ENCODE data around the gene TCL1A.

TCL1A gene

DNA sequence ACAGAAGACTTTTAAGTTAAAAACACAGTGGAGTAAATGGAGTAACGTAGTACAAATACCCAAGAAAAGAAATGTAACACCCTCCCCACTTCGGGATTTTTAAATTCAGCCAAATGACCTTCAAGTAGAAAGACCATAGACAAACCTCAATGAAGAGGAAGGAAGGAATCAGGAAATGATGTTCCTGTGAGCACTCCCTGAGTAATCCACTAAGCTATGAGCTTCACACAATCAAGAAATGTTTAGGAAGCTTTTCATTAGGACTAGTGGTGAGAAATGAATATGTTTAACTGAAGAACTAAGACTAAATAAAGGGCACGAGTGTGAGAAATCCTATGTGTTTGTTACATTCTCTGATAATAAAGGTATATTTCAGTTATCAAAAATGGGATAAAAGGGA is 10.1 kb downstream of the TCL1A start:
- no peak for DNase-seq

DNA sequence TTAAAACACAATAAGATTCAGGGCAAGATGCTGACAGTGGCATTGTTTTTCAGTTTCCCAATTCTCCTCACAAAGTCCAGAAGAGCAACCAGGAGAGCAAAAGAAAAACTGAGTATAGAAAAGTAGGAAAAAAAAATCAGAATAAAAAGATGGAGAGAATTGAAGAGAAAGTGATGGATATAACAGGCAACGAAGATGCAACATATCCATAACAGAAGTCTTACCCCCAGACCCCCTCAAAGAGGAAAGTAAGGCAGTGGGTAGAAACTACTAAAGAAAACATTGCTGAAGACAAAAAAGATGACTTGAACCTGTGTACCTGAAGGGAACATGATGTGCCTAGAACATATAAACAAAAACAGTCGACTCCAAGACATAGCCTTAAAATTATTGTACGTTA is 10.6 kb downstream of the TCL1A start:
- no peak for DNase-seq

DNA sequence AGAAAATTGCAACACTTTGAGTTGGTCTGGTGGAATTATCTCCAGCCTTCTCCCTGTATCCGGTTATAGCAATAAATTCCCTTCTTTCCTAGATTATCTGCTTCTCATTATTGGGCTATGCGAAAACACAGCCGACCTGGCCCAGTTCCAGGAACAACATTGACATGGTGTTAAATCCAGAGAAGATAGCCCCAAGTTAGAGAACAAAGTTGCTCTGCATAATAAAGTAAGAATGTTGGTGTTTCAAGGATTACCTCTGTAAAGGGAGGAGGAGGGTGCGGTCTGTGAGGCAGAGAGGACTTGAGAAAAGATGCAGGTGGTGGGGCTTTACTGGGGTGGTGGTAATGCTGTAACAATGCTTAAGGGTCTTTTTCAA is 12.1 kb downstream of the TCL1A start:
- no peak for DNase-seq

DNA sequence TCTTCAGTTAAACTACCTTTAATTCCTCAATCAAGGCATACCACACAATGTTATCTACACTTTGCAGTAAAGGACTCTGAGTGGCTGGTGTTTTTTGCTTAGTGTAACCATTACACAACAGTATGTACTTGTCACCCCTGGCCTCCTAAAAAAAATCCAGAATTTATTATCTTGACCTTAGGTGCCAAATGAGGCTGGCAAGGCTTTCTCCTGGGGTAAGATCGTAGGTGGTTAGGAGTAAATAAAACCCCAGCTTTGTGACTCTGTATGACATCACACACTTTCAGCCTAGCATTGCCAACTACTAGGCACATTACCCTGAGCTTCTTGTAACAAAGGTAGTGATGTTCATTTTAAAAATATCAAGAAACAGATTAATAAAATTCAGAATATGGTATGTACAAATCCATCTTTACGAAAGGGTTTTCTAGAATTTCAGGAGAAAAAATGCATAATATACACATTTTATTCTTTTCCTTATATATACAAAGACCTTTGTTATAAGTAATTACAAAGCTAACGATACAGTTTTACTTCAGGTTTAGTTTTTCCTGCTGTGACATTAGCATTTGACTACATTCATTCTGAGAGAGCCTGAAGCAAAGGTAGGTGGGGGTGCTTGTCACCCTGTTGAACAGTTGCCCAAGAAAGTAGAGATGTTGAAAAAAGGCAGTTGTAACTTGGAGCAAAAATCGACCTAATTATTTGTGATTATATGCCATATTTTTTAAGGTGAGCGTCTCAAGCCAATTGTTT is 13.5 kb downstream of the TCL1A start:
- no peak for DNase-seq

DNA sequence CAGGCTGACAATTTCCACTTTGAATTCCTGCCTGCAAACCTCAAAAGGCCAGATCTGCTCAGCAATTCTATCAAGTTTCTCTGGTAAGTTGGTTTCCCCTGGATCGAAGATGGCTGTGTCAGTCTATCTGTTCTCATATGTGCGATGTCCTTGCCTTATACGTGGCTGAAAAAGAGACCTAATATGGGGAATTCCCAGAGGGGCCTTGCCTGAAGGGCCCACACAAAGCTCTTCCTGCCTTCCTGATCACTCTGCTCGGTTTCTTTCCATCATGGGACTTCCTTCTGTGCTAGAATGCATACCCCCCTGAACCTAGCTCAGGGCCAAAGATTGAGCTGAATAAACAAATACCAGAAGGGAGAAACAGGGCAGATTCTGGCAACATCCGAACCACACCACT is 14.5 kb downstream of the TCL1A start:
- DNase-seq: no peak

DNA sequence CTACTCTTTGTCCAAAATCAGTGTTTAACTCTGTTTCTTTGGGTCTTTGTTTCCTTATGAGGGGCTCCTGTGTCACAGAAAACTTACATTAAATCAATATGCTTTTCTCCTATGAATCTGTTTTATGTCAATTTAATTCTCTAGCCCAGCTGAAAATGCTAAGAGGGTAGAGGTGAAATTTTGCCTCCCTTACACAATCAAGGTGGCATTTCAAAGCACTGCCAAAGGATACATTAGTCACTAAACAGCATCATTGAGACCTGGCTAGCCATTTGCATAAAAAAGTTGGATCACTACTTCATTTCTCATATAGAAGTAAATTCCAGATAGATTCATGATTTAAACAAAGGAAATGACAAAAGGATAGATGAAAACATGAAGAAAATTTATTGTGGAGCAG is 15.6 kb downstream of the TCL1A start:
- no peak for DNase-seq

DNA sequence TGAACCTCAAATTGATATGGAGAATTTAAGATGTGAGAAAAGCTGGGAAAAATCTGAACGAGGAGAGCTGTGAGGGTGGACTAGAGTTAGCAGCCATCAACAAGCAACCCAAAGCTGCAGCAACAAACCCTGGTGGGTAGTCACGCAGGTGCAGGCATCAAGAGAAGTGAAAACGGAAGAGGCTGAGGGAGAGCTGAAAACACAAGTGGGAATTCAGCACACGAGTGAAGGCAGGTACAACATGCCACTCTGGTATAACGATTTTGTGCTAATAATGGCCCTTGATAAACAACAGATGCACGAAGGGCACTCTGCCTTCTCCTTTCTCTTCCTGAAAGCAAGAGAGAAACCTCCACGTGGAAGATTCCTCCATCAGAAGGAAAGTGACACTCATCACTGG is 16.2 kb downstream of the TCL1A start:
- DNase-seq: no peak

DNA sequence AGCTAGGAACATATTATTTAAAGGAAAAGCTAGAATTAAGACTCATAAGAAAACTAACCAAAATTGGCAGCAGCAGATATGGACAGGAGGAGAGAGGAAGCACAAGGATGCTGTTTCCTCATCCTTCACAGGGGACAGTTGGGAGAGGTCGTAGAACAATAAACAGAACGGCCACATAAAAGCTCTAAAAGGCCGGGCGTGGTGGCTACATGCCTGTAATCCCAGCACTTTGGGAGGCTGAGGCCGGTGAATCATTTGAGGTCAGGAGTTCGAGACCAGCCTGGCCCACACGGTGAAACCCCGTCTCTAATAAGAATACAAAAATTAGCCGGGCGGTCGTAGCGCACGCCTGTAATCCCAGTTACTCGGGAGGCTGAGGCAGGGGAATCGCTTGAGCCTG is 17.2 kb downstream of the TCL1A start:
- no peak for DNase-seq

DNA sequence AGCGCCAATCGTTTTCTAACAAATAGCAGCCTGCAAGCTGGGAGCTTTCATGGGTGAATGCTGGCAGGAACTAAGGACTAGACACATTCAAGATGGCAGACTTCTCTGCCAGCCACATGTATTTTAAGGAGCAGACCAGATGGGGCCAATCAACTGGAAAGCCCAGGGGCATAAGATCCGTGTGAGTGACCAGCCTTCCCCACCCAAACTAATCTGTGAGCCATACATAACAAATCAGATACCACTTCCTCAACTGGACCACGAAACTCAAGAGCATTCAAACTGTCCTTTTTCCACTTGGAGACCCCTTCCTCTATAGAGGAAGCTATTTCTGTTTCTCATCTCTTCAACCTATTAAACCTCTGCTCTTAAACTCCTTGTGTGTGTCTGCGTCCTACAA is 18.0 kb downstream of the TCL1A start:
- DNase-seq: no peak

DNA sequence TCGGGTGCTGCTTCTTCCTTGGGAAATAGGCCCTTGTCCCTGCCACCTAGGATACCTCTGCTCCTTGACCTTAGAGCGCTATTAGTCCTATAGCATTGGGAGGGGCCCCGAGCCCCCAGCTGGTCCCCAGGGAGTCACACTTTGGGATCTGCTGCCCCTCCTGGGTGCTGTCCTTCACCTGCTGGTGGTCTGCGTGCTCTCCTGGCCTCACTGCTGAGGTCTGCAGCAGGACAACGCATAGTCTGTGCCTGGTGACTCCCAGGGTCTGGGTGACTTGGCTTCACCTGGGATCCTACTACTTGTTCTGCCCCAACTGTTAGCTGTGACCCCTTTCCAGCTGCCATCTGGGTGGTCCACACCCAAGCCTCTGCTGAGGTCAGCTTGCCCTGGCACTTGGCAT is 18.9 kb downstream of the TCL1A start:
- DNase-seq: no peak

DNA sequence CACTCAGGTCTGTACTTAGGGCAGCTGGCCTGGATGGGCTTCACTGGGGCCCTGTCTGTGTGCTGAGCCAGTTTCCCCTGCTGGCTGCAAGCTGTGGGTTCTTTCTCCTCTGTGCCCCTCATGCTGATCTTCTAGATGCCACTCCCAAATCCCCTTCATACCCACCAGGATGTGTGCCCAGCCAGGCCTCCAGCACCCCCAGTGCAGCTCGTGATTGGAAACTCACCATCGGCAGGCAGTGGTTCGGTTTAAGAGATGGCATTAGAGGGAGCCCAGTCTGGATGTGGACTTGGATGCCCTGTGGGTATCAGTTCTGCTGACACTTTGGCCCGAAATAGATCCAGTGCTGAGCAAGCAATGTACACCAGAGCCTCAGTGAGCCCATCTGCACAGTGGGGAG is 21.8 kb downstream of the TCL1A start:
- no peak for DNase-seq

DNA sequence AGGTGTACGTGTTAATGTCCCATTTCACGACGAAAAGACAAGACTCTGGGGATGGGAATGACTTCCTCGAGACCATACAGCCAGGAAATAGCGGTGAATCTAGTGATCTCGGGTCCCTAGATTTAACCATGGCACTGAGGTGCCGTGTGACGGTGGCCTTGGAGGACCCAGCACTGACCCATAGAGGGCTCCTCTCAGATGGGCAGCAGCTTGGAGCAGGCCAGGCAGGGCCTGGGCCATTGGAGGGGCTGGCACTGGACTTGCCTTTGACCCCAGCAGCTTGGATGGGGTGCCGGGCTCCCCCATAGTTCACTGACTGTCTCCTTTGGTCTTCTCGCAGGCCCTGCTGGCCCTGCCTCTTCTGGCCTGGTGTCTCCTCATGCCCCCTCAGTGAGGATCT is 22.3 kb downstream of the TCL1A start:
- DNase-seq: no peak

DNA sequence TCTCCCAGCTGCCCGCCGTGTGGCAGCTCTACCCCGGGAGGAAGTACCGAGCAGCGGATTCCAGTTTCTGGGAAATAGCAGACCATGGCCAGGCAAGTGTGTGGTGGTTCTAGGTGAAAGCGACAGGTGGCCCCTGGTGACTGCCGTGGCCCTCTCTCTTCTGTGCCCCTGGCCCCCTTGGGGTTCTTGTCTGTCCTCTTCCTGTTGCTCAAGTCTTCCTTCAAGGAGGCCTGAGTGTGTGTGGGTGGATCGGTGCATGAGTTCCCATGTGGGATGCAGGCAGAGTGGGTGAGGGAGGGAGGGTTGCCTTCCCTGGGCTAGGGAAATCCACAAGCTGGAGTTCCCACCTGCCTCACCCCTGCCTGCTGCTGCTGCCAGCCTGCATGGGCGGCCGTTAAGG is 23.1 kb downstream of the TCL1A start:
- no peak for DNase-seq

DNA sequence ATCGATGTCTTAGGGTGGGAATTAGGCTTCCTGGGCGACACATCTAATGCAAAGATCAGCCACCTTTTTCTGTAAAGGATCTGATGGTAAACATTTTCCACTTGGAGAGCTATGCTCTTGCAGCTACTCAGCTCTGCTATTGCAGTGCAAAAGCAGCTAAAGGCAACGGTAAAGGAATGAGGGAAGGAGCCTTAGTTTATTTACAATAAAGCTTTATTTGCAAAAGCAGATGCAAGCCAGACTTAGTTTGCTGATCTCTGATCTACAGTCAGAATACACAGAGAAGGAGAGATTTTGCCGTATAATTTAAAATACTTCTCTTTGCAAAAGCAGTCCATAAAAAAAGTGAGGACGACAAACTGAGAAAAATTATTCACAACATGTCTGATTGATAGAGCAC is 24.5 kb downstream of the TCL1A start:
- no peak for DNase-seq

DNA sequence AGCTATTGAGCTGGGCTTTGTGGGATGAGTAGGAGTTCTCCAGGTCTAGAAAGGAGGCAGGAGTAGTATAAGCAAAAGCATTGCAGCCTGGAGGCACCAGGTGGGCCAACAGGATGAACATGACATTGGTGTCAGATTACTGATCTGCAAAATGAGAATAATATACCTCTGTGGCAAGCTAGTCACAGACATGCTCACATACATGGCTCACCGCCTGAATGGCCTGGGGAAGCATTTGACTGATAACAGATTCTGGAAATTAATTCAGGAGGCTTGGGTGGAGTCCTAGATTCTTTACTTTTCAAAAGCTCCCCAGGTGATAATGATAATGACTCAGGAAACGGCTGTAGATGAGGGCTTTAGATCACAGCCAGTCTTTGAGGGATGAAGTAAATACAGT is 27.0 kb downstream of the TCL1A start:
- DNase-seq: peak; percentile 11

DNA sequence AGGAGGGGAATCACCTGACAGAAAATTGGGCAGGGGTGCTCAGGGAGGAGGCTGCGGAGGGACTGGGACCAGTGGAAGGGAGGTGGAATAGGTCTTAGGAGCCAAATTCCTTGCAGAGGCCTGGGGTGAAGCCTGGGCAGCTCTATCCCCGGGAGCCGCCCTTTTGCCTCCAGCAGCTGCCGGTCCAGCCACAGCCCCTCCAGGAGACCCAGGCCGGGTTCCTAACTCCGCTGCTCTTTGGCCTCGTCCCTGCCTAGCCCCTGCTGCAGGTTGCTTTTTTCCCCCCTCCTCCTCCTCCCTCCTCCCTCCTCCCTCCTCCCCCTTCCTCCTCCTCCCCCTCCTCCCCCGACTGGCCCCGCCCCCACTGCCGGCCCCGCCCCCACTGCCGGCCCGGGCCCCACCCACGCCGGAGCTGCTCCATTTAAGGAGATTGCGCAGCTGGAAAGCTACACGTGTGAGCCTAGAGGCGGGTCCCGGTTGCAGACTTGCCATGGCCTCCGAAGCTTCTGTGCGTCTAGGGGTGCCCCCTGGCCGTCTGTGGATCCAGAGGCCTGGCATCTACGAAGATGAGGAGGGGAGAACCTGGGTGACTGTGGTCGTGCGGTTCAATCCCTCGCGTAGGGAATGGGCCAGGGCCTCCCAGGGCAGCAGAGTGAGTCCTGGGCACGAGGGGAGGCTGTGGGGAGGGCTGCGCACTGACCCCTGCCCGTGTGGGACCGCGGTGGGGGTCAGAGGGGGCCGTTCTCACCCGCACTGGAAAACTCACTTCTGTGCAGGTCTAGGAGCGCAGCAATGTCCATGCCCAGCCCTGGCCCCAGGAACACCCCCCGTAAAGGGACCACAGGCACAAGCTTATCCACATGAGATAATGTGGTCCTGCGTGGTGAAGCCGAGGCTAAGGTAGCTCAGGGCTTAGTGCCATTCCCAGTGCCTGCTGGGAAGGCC is 27.7 kb downstream of the TCL1A start, which contains the start of gene TCL1B:
Gene TCL1B (plus strand): TSS at position 449 of the 945 bp plus-strand sequence. CDS start 42 bp downstream, at position 491.
- DNase-seq: no peak

DNA sequence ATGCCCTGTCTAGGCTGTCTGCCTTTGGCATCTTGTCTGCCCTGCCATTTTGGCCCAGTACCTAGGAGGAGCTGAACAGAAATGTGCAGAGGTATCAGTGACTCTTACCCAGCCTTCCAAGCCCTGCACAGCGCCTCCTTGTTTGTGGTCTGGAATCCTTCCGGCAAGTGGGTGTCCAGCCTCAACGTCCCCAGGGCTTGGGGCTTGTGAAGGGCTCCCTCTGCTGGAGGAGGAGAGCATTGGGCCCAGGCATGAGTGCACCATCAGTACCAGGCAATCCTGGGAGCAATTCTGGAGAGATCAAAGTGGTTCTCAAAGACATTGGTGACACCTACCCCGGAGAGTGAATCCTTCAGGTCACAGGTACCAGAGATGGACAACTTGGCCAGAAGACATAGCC is 30.1 kb downstream of the TCL1A start:
- DNase-seq: no peak

DNA sequence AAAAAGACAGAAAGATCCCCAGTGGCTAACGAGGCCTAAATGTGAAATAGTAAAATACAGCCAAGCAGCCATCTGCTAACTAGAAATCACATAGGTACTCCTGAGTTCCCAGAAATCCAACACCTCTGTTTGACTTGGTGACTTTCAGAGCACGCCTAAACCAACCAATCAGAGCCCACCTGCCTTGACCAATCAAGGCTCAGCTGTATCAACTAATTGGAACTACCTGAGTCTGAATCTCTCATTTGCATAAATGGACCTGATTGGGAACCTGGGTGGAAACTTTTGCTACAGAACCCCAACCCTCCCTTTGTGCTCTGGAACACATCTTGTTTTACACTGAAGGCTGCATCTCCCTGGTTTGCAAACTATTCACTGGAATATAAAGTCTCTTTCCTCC is 32.8 kb downstream of the TCL1A start:
- peak; percentile 87 for DNase-seq

DNA sequence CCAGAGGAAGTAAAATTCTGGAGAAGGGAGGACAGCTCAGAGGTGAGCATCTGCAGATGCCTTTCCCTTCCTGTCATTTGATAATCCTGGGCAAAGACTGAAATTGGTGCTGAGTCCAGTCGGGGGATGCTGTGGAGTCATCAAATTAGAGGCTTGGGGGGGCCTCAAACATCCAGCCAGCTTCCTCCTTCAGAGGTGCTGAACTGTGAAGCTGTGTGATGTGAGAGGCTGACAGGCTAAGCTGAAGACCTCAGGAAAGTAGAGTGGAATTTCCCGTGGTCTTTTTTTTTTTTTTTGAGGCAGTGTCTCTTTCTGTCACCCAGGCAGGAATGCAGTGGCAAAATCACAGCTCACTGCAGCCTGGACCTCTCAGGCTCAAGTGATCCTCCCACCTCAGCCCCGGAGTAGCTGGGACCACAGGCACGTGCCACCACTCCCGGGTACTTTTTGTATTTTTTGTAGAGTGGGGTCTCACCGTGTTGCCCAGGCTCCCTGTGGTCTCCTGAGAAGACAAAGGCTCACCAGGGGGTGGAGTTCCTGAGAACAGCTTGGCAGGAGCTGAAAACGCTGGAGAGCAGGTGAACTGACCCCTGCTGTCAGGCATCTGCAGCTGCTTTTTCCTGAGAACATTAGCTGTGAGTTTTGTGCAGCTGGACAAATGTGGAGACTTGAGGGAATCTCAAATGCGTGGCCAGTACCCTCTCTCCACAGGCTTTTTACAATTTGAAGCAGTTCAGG is 33.8 kb downstream of the TCL1A start:
- DNase-seq: peak; percentile 18

DNA sequence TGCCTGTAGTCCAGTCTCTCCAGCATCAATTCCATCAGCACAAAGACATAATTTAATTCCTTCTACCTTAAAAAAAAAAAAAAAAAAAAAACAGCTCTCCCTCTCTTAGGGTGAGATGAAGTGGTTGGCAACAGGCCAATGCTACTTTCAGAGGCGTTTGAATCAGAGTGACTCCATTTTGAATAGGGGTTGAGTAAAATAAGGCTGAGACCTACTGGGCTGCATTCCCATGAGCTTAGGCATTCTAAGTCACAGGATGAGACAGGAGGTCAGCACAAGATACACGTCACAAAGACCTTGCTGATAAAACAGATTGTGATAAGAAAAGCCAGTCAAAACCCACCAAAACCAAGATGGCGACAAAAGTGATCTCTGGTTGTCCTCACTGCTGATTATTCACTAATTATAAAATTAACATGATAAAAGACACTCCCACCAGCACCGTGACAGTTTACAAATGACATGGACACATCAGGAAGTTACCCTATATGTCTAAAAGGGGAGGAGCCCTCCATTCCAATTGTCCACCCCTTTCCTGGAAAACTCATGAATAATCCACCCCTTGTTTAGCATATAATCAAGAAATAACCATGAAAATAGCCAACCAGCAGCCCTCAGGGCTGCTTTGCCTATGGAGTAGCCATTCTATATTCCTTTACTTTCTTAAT is 34.6 kb downstream of the TCL1A start:
- no peak for DNase-seq

DNA sequence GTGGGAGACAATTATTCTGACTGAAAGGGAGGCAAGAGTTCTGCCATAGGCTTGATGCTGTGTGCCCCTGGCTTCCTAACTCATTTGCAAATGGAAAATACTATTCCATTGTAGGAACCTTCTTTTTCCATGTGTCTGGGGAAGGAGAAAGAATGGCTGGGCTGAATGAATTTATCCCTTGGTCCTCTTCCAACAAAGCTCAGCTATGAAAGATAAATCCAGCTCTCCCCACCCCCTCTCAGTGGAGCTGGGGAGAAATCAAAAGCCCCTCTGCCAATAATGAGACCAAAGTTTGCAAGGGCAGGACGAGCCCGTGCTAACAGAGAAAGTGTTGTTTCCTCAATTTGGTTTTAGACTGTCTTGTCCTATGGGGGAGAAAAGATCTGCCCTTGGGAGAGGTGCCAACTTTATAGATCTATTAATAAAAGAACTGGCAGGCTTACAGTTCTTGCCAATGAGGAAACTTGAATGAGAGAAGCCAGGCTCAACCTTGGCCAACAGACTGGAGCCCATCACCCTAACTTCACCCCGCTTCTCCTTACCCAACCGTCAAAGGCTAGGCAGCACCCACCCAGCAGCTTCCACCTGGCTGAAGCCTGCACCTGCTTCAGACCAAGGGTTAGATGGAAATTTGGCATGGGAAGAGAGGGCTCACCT is 36.6 kb downstream of the TCL1A start:
- no peak for DNase-seq

DNA sequence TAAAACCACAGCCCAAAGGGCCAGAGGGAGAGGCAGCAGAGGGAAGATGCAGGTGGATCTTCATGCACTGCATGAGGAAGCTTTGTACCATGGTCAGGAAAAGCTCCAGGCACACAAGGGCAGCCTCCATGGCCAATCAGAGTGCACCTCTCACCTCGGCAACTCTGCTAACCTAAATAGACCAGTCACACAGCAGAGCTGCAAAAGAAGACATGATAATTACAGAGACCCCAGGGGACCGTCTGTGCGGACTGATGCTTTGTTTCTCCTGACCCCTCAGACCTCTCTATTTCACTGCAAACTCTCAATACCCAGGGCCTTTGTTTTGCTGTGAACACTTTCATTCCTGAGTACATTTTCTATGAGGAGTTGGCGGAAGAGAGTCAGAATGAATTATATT is 38.4 kb downstream of the TCL1A start:
- no peak for DNase-seq

Measured in NCI-H2171 treated with DMSO at 0.1 percent for 48 hours (cell line).